Motor neuron (in vitro differentiated cells): ENCODE data around the gene ARMH3. TPM values are rescaled to one million over a fixed set of nuclear protein-coding genes. Genes with fewer than 3 reads are reported as not detected.

Source experiments
- ATAC-seq, 8 experiments: fragments of 200-7000 bp; cut with Tn5 transposase; replicated peaks in 6 of 8; 2 replicates each; pipeline ENCODE4 v1.8.0; 2021; ENCODE audit warnings: mild to moderate bottlenecking in 8 of 8, moderate library complexity in 8 of 8
- H3K27ac ChIP-seq, 2 donors: fragments of 250-450 bp; sonication (Bioruptor Pico); 2 replicates each; pipeline ENCODE4 v1.9.0; 2021; ENCODE audit warnings: antibody characterized with exemption in 2 of 2, mild to moderate bottlenecking in 2 of 2, moderate library complexity in 1 of 2
- H3K4me1 ChIP-seq, 2 donors: fragments of 250-450 bp; sonication (Bioruptor Pico); replicated peaks in 1 of 2; 2 replicates each; pipeline ENCODE4 v1.6.1; 2021; ENCODE audit warnings: antibody characterized with exemption in 2 of 2, mild to moderate bottlenecking in 2 of 2, moderate library complexity in 1 of 2
- H3K4me3 ChIP-seq, 5 donors: fragments of 250-450 bp; sonication (Bioruptor Pico); 2 replicates each; pipeline ENCODE4 v1.9.0; 2021; ENCODE audit warnings: antibody characterized with exemption in 5 of 5, mild to moderate bottlenecking in 5 of 5, moderate library complexity in 4 of 5
- WGBS, 10 experiments: fragments of 450-650 bp; shearing (Covaris generic); methylation state at CpG; one replicate each; pipeline ENCODE4 v1.0.0; 2022; 5-methylcytosine and 5-hydroxymethylcytosine counted together
- in situ Hi-C, 9 experiments: fragments of 400-800 bp; cut with MboI; loops; one replicate each; pipeline ENCODE4 v1.15.0; 2021; ENCODE audit warnings: low sequenced_read_pairs in 9 of 9, low pct_unique_long_range_greater_than_20kb in 2 of 9; ENCODE audit not compliant: unreplicated experiment in 9 of 9
- total RNA-seq, 8 experiments: library from RNA; unstranded; fragments of 300-600 nt; gene quantifications; 2 replicates each; pipeline versions ENCODE4 v1.2.3 to v1.2.4, GENCODE V29; 2022

The ARMH3 gene
- total RNA-seq, 8 experiments from 2014 or later, result 5.5 to 18.3 (median 10.0) TPM

DNA sequence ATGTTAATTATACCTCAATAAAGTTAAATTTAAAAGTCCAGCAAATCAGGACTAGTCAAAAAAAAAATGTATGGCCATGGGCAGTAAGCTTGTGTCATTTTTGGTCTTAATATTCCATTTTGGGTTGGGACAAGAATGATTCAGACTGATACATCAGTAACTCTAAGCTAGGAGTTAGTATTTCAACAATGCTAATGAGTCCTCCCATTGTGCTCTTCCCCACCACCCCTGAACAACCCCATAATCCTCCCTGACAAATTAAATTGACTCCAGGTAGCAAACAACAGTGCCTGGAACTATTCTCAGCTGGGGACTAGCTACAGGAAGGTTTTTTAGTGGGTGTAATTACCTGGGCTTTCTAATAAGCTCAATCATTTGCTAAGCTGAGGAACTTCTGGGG is 181.7 kb downstream of the ARMH3 start:
- peak in 2 of 8 experiments; percentile 65 to 91 for ATAC-seq
- in situ Hi-C loops, result no loop called here
- Histone ChIP-seq H3K4me1 (peaks cover 4 to 8% of the 10 kb centered on the region in 2 donors), H3K27ac (no peak overlapping the region), H3K4me3 (no peak overlapping the region)

- no peaks in the 10 kb centered on the region for H3K4me1 ChIP-seq
- H3K4me3 ChIP-seq, result no peak overlapping the region
- 20 to 100% (median 100%) methylated on average over 1 of the region's 1 CpG; no CpG with 5 or more reads in 1 of the 10 experiments for WGBS, 10 experiments
- ATAC-seq, result peak in 1 of 8 experiments; percentile 35
- H3K27ac ChIP-seq, result no peak overlapping the region
- in situ Hi-C loops, result no loop called here
These were observed 188.0 kb downstream of the ARMH3 start for GRCh38 chr10:101867931-101868330.

- Histone ChIP-seq H3K4me3 (no peak overlapping the region), H3K27ac (no peak overlapping the region), H3K4me1 (no peaks in the 10 kb centered on the region)
- in situ Hi-C loops, result no loop called here
- WGBS, 10 experiments, result 80 to 100% (median 100%) methylated on average over 1 to 2 of the region's 2 CpGs; no CpG with 5 or more reads in 1 of the 10 experiments
- no peak for ATAC-seq
These were observed 196.4 kb downstream of the ARMH3 start for GRCh38 chr10:101859530-101859929.

DNA sequence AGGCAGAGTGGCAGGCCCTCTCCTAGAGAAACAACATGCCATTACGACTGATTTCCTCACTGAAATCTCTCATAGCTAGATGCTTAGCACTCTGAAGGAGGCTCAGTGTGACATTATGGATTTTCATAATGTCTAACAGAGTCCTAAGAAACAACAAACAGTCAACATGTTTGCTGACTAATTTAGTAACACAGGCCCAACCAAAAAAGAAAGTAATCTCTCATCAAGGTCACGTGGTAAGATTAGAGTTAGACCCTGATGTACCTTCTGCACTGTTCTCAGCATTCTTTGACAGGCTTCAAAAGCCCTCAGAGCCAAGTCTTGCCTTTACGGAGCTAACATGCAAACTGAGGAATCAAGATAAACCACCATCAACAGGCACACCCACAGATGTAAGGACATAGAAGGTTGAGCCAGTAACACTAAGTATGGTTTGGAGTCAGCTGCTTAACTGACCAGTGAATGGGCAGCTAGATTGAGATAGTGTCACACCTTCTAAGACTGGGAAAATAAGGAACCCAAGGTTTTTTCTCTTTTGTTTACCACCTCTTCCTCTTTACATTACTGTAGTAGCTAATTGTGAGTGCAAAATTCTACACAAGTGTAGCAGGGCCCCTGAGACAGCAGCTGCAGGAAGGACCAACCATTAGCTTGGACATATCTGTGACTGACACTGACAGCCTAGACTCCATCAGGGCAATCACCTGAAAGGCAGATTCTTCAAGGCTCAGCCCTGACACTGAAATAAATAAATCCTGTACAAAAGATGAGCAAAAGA is 197.1 kb downstream of the ARMH3 start:
- H3K27ac ChIP-seq, result no peak overlapping the region
- no peaks in the 10 kb centered on the region for H3K4me1 ChIP-seq
- in situ Hi-C loops, result no loop called here
- no peak overlapping the region for H3K4me3 ChIP-seq
- 61 to 100% (median 90%) methylated on average over 1 to 3 of the region's 3 CpGs; no CpG with 5 or more reads in 3 of the 10 experiments for WGBS, 10 experiments
- ATAC-seq, result peak in 2 of 8 experiments; percentile 34 to 40

- 43 to 100% (median 100%) methylated on average over 1 of the region's 1 CpG; no CpG with 5 or more reads in 7 of the 10 experiments for WGBS, 10 experiments
- no peak overlapping the region for H3K27ac ChIP-seq
- ATAC-seq, result peak in 1 of 8 experiments; percentile 25
- in situ Hi-C loops, result no loop called here
- H3K4me3 ChIP-seq, result no peak overlapping the region
- H3K4me1 ChIP-seq, result no peaks in the 10 kb centered on the region
These were observed 198.0 kb downstream of the ARMH3 start for GRCh38 chr10:101857802-101858476.

- in situ Hi-C loops, result no loop called here
- ATAC-seq, result peak in 2 of 8 experiments; percentile 77 to 85
- no peak overlapping the region for H3K27ac ChIP-seq
- no peak overlapping the region for H3K4me3 ChIP-seq
- H3K4me1 ChIP-seq, result no peaks in the 10 kb centered on the region
These were observed 199.3 kb downstream of the ARMH3 start for GRCh38 chr10:101856626-101857025.

DNA sequence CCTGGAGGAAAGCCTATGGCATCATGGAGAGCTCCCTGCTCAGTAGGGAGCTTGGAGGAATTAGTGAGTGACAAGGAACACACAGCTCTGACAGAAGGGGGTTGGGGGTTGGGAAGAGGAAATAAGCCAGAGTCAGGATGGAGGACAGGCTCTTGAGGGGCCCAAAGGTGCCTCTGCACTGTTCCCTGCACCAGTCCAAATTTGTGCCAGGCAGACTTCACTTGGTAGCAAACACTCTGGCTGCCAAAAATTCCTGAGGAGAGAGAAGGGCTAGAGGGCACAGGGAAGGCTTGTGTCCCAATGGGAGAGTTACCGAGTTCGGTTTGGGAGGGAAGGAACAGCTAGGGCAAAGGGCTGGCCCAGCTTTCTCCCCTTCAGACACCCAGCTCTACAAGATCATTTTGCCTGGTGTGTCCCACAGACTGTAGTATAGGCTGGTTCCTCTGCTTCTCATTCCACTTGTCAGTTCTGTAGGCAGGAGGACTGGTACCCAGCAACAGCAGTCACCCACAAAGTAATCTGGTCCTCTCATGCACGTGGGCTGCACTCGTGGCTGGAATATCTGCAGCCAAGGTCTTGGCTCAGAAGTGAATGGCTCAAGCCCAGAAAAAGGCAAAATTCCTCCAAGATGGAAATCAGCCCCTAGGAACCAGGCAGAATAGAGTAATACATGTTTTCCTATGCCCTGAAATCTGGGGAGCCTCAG is 204.4 kb downstream of the ARMH3 start:
- no peak overlapping the region for H3K4me3 ChIP-seq
- in situ Hi-C loops, result no loop called here
- 50 to 100% (median 85%) methylated on average over 1 to 2 of the region's 4 CpGs; no CpG with 5 or more reads in 6 of the 10 experiments for WGBS, 10 experiments
- no peak overlapping the region for H3K27ac ChIP-seq
- no peaks in the 10 kb centered on the region for H3K4me1 ChIP-seq
- ATAC-seq, result no peak

DNA sequence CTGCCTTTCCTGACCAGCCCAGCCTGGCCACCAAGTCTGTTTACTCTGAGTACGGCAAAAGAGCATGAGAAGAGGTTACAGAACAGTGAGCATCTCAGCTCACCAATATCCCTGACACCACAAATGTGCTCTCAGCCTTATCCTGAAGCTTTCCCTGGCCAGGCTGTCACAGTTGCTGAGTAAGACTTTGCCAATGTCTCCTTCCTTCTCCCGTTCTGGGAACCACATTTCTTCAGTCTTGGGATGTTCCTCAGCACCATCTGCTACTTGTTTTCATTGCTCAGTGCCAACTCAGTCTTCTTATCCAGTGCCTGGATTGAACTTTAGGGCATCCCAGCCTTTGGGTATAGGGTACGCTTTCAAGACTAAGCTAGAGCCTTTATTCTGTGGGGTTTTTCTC is 205.2 kb downstream of the ARMH3 start:
- no peak overlapping the region for H3K4me3 ChIP-seq
- WGBS, 10 experiments, result 70 to 100% (median 100%) methylated on average over 1 to 2 of the region's 3 CpGs; no CpG with 5 or more reads in 3 of the 10 experiments
- in situ Hi-C loops, result no loop called here
- ATAC-seq, result no peak
- H3K4me1 ChIP-seq, result no peaks in the 10 kb centered on the region
- H3K27ac ChIP-seq, result no peak overlapping the region

- WGBS, 10 experiments, result 66 to 82% (median 78%) methylated on average over 2 to 3 of the region's 3 CpGs; no CpG with 5 or more reads in 6 of the 10 experiments
- in situ Hi-C loops, result loop anchor here in 4 of 9 experiments (25.0 kb wide), 1 partner anchor 163 kb away; no protein-coding TSS in a partner anchor
- no peak for ATAC-seq
- no peak overlapping the region for H3K4me3 ChIP-seq
- H3K27ac ChIP-seq, result no peak overlapping the region
- peaks cover 2% of the 10 kb centered on the region in 2 donors for H3K4me1 ChIP-seq
These were observed 207.1 kb downstream of the ARMH3 start for GRCh38 chr10:101848894-101849351.

DNA sequence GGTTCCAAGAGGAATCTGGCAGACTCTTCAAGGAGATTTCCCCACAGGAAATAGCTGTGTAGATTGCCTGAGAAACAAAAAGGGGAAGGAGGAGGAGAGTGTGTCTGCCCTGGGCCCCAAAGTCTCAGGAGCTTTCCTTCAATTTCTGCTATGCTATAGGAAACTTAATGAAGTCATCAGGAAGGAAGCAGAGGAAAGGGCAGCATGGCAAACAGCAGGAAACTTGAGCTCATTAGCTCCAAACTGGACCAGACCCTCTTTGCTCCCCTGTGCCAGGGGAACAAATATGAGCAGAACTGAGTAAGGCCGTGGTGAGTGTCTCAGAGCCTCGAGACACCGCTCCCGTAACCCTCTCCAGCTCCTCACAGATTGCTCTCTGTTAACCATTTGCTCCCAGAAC is 207.6 kb downstream of the ARMH3 start:
- no peak overlapping the region for H3K4me3 ChIP-seq
- H3K4me1 ChIP-seq, result peaks cover 2 to 3% of the 10 kb centered on the region in 2 donors
- no peak overlapping the region for H3K27ac ChIP-seq
- in situ Hi-C loops, result loop anchor here in 4 of 9 experiments (25.0 kb wide), 1 partner anchor 164 kb away; no protein-coding TSS in a partner anchor
- 0 to 94% (median 84%) methylated on average over 1 to 4 of the region's 4 CpGs; no CpG with 5 or more reads in 5 of the 10 experiments for WGBS, 10 experiments
- ATAC-seq, result no peak

DNA sequence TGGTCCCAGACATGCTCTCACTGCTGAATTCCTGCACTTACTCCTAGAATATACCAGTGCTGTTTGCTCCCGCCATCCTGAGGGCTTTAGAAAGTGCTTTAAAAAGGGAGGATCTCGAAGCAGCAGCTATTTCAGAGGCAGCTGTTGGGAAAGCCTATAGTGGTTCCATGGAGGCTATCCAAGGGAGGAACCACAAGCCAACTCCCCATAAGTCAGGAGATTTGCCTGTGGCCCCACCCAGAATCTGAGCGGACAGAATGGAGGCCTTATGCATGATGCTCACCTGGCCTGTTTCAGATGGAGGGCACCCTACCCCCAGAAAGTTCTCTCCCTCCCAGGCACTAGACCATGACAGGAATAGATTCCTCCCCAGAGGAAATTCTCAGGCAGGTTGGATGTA is 210.1 kb downstream of the ARMH3 start:
- Histone ChIP-seq H3K4me1 (peaks cover 10 to 12% of the 10 kb centered on the region in 2 donors), H3K4me3 (no peak overlapping the region), H3K27ac (no peak overlapping the region)
- 57 to 100% (median 67%) methylated on average over 1 to 3 of the region's 3 CpGs; no CpG with 5 or more reads in 3 of the 10 experiments for WGBS, 10 experiments
- peak in 1 of 8 experiments; percentile 70 for ATAC-seq
- in situ Hi-C loops, result loop anchor here in 4 of 9 experiments (25.0 kb wide), 1 partner anchor 166 kb away; no protein-coding TSS in a partner anchor

- 60 to 100% (median 90%) methylated on average over 1 to 2 of the region's 60 CpGs; no CpG with 5 or more reads in 6 of the 10 experiments for WGBS, 10 experiments
- in situ Hi-C loops, result loop anchor here in 4 of 9 experiments (25.0 kb wide), 1 partner anchor 169 kb away; no protein-coding TSS in a partner anchor
- Histone ChIP-seq H3K4me3 (peak within 1 kb of the TSS; percentile 14 to 28 (median 27)), H3K4me1 (peaks cover 24 to 32% of the 10 kb centered on the region in 2 donors), H3K27ac (no peak within 1 kb of the TSS)
- peak in 6 of 8 experiments; percentile 13 to 54 (median 48) for ATAC-seq
These were observed 212.6 kb downstream of the ARMH3 start, which contains the start of gene KCNIP2 for GRCh38 chr10:101843032-101844021. TSS of gene KCNIP2 (minus strand) at chr10:101843800. CDS start at chr10:101843568, 232 bp downstream.
